HG03025 (cell line): ENCODE measurements around the gene IFNA6.

ENCODE experiments used
- ATAC-seq: cut with Tn5 transposase; IDR thresholded peaks from one replicate; pipeline ENCODE4 v1.9.1; 2021; ENCODE audit warnings: mild to moderate bottlenecking, moderate library complexity; ENCODE audit not compliant: unreplicated experiment, low FRiP score

The IFNA6 gene

DNA sequence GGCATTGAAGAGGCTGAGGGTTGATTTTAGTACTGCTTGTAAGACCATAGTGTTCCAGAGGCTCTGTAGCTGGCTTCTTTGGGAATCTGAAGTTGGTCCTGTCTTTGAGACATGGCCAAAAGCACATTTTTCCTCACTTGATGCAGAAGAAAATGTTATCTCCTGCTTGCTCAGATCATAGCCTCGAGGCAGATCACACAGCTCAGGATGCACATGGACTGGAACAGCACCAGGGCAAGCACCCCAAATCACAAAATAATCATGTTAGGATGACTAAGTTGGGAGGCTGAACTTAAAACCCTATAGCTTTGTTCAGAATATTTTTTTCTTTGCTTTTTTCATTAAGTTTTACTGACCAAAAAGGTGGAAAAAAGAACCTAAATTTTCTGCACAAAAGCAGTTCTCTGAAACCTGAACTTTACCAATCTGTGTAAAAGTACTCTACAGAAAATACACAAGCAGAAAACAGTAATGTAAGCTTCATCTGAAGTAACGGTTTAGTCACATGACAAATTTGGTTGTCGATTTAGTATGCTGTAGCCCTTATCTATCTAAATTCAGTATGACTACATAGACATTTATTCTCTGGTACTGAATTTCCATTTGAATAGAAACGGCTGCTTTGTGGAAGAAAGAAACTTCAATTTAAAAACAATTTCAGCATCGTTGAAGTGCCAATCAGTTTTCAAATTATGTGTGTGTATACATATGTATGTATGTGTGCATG lies 18.8 kb downstream of the IFNA6 start:
- ATAC-seq = no peak

DNA sequence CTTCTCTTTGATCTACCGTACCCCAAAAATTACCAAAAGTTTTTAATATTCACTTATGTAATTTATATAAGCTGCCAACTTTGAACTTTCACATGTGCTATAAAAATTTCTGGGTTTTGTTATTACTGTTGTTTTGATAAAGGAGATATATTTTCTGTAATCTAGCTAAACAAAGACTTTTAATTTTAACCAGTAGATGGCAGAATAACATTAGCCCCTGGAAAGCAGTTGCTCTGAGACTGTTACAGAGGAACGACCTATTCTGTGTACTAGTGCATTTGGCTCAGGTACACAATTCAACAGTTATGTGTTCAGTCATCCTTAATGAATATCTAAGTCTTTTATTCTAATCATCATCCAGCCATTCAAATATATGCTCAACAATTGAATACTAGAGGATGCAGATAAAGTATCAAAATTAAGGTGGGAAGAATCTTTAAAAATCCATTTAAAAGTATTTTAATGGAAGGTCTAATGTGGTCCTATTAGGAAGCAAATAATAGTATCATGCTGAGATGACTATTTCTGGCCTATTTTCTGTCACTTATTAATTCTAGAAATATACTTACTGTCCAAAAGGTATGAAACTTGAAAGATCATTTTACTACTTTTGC lies 24.1 kb downstream of the IFNA6 start:
- peak; percentile 77 for ATAC-seq

DNA sequence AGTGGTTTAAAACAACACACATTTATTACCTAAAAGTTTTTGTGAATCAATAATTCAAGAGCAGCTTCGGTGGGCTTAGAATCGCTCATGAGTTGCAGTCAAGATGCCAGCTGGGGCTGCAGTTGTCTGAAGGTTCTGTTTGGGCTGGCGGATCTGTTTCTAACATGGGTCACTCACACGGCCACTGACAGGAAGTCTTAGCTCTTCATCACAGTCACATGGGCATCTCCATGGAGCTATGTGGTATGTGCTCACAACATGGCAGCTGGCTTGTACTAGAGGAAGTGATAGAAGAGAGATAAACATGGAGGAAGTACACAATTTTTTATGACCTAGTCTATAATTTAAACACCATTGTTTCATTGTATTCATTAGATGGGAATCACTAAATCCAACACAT lies 26.6 kb downstream of the IFNA6 start:
- no peak for ATAC-seq

DNA sequence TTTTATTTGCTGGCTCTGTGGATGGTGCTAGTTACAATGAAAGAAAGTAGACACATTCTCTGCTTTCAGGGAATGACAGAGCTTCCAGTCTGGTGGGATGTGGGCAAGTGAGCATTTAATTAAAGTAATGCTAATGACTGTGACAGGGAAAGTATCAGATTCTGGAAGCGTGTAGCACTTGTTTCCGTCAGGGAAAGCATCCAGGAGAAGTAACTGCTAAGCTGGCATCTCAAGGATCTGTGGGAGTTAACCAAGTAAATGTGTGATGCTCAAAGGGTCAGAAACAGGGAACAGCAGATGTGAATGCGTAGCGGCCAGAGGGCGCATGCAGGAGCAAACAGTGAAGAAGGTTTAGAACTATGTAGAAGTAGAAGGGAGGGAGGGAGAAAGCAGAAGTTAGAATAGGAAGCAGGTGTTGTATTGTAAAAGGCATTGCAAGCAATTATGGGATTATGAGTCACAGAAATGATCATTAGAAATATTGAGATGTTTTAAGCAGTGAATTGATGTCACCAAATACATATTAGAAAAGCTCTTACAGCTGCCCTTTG lies 27.7 kb downstream of the IFNA6 start:
- no peak for ATAC-seq

DNA sequence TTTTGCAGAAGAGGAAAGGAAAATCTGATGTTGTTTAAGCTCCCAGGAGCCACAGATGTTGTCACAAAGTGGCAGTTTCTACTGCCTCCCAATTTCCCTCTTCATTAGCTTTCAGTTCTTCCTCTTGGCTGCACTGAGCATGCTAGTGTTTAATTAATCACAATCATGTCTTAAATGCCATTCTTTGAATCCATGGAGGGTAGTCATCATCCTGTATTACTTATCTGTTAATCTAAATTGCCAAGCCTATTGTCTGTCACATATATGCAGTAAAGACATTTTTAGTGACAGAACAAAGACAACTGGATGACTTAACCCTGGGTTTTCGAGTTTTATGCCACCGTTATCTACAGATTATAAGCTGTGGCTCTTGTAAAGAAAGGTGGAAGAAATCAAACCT lies 30.2 kb downstream of the IFNA6 start:
- ATAC-seq = no peak

DNA sequence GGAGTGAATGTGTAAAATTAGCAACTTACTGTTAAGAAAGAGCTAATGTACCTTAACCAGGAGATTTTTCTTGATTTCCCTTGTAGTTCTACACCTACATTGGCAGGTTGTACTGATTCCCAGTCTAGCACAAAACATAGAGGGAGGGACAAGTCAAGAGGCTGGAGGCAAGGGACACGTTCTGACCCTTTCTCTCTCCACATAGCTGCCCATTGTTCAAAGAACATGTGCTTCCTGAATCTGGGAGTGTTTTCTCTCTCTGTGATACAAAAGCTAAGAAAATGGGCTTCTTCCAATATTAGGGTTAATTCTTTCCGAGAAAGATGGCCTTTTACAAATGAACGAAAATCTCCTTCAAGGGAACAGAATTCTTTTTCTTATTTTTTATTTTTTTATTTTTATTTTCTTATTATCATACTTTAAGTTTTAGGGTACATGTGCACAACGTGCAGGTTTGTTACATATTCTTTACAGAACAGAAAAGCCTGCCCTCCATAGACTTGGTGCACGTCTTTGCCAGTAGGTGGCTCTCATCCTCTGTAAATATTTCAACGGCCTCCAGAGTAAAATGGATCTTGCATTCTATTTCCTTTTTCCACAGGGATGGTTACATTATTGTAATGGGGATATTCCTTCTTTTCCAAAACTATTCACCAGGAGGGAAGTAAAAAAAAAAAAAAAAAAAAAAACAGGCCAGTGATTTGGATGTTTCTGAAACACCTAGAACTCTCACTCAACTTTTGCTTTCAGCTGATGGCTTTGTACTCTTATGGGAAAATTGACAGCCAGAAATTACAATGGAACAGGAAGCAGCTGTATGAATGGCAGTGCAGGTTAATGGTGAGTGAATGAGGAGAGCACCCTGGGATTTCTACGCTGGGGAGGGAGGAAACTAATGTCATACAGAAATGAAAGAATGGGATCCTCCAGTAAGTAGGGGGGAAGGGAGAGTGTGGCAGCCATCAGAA lies 32.4 kb downstream of the IFNA6 start:
- ATAC-seq = no peak

DNA sequence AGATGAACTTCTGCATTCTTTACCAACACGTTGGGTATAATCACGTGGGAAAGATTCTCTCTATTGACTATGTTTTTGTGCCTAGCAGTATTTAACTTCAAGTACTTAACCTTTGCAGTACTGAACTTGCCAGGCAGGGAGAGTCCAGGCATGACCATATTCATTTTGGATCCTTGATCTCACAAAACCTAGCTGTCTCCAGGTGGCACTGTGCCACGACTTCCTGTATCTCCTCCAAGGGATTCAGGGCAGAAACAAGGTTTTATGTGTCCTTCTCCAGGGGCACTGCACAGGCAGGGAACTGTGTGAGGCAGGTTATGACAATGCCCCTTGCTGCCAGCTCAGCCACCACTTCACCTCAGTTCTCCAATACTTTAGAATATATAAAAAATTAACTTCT lies 33.8 kb downstream of the IFNA6 start:
- no peak for ATAC-seq

DNA sequence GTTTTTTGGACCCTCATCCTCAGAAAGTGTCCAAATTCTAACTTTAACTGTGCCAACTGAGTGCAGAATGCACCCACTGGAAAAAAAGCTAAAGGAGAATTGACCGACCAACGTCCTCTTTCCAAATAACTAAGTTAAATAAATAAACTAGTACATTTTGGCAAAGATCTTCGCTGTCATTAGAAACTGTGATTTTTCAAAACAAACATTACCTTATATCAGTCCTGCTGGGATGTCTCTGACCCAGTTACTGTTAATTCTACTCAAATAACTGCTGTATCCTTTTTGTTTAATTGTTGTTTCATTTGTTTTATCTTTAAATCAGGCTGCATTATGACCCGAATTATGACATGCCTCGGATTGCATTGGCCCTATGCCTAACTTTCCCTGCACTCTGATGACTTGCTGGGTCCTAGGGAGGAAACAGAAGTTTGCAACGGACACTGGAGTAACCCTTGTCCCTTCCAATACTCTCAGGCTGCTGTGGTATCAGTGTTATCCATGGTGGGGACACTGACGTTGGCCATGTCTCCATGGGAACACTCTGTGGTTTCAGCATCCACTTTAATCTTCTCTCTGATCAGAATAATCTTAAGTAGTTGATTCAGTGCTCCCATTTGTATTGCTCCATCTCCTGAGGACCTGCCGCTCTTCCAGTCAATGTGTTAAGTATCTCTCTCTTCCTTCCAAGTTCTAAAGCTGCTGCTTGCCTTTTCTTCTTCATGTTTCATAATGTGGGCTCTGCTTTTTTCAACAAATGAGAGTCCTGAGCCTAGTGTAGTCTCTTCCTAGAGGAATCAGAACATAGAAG lies 34.5 kb downstream of the IFNA6 start:
- ATAC-seq = no peak

DNA sequence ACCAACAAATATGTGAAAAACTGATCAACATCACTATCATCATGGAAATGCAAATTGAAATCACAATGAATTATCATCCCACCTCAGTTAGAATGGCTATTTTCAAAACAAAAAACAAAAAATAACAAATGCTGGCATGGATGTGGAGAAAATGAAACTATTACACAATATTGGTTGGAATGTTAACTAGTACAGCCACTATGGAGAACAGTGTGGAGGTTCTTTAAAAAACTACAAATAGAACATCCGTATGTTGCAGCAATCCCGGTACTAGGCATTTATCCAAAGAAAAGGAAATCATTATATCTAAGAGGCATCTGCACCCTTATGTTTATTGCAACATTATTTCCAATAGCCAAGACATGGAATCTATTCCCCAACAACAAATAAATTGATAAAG lies 36.5 kb downstream of the IFNA6 start:
- ATAC-seq = no peak

DNA sequence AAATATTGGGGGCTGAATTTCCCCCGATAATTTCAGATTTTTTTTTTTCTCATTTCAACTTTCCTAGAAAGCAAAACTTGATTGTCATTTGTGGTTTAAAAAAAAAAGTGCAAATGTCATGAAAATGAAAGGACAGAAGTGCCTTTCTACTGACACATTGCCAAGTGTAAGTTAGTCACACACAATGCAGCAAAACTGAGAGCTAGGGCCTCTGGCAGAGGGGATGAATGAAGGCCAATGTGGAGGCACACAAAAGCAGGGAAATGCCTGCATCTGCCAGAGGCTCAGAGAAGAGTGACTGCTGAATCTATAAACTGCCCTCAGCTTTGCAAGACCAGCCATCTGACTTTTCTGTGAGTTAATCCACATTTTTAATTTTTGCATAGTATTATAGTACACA lies 38.8 kb downstream of the IFNA6 start:
- no peak for ATAC-seq

DNA sequence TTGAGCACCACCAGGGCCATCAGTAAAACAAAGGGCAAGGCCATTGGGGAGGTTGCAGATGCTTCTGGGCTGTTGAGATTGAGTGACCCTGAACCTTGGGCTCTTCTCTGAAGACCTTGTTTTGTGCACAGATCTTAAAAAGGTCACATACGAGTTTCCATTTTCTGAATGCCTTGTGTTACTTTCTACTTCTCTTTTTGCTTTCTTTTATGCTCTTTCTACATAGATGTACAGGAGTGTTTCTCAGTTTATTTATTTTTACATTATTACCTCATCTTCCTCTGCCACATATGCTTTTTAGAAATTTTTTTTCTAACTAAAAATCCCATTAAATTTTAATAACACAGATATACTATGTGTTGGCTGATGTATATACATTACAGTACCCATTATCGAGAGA lies 45.5 kb downstream of the IFNA6 start, which contains the start of gene IFNA5:
IFNA5 (minus strand) TSS at position 101 of the 400 bp plus-strand sequence; CDS start at position 44, 57 bp downstream.
- no peak for ATAC-seq
